ENCODE results near the gene L3MBTL4.

Gene L3MBTL4

GRCh38 chr18:6370410-6370809, 44.3 kb downstream of the L3MBTL4 start:
- no peak overlapping the region for H3K27ac ChIP-seq
- H3K4me3 ChIP-seq = no peak overlapping the region

DNA sequence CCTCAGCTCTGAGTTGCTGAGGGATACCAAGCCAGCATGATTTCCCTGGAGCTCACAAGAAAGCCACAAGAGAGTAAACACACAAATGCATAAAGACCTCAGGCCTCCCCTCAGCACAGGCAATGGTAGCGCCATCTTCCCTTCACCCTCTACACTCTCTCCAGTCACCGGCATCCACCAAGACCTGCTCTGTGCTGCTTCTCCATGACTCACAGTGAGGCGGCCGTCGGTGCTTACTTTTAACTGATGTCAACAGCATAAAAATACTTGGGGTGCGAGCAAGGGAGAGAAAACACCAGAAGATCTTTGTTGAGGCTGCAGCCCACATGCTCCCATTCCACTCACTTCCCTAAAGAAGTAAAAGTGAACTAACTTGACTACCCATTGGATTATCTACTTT, 46.7 kb downstream of the L3MBTL4 start:
- Histone ChIP-seq H3K4me3 (no peak overlapping the region), H3K27ac (no peak overlapping the region)

GRCh38 chr18:6367208-6367607, 47.5 kb downstream of the L3MBTL4 start:
- Histone ChIP-seq H3K27ac (no peak overlapping the region), H3K4me3 (no peak overlapping the region)

- Histone ChIP-seq H3K4me3 (no peak overlapping the region), H3K27ac (no peak overlapping the region)
These were observed 47.9 kb downstream of the L3MBTL4 start for GRCh38 chr18:6366776-6367175.

- H3K27ac ChIP-seq = no peak overlapping the region
- no peak overlapping the region for H3K4me3 ChIP-seq
These were observed 49.3 kb downstream of the L3MBTL4 start for GRCh38 chr18:6365385-6365784.

- Histone ChIP-seq H3K27ac (no peak overlapping the region), H3K4me3 (no peak overlapping the region)
These were observed 51.5 kb downstream of the L3MBTL4 start for GRCh38 chr18:6363216-6363615.

DNA sequence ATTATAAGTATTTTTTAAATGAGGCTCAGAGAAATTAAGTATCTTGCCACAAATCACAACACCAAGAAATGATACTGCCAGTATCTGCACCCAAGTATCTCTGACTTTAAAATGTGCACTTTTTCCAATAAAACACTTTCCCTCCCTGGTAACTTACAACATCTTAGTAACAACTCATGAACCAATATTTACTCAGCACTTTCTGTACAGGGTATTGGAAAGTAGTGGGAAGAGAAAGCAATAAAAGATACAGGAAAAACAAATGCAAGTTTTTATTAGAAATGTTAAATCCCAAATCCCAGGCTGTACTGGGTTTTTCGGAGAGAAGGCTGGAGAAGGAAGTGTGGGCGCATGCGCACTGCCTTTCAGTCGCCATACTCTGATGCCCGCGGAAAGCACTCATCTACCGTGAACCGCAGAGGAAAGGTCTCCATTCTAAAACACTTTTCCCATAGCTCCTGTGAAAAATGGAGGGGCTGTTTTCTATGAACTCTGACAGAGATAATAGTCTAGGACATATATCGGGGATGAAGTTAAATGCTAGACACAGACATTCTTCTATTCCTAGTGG, 52.1 kb downstream of the L3MBTL4 start:
- no peak overlapping the region for H3K27ac ChIP-seq

DNA sequence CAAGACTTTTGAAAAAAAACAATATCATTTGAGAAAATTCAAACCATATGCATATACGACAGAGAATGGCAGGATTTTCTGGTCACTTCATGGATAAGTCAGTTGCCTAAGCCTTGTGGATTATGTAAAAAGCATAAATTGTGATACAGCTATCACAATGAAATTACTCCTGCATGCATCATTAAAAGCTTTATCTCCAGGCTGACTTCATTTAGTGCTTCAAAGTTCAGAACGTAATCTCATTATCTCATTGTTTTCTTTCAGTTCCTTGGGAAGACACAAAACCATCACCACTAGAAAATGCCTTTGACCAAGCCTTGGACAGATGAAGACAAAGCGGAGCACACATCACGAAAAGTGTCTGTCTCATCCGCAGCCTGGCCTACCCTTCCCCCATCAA, 57.0 kb downstream of the L3MBTL4 start:
- Histone ChIP-seq H3K4me3 (no peak overlapping the region), H3K27ac (no peak overlapping the region)

More for the DNA sequence above, 52.1 kb downstream of the L3MBTL4 start:
- H3K4me3 ChIP-seq = no peak overlapping the region

GRCh38 chr18:6355789-6356589, 58.7 kb downstream of the L3MBTL4 start:
- H3K4me3 ChIP-seq = no peak overlapping the region

GRCh38 chr18:6352275-6352674, 62.4 kb downstream of the L3MBTL4 start:
- H3K4me3 ChIP-seq = no peak overlapping the region
- H3K27ac ChIP-seq = no peak overlapping the region

More at GRCh38 chr18:6355789-6356589, 58.7 kb downstream of the L3MBTL4 start:
- no peak overlapping the region for H3K27ac ChIP-seq

DNA sequence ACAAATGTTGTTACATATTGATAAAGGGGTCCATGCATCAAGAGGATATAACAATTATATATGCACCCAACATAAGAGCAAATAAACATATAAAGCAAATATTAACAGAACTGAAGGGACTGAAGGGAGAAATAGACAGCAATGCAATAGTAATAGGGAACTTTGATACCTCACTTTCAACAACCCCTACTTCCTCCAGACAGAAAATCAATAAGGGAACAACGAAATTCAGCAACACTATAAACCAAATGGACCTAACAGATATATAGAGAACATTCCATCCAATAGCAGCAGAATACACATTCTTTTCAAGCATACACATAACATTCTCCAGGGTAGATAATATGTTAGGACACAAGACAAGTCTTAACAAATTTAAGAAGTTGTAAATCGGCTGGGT, 71.7 kb downstream of the L3MBTL4 start:
- no peak overlapping the region for H3K27ac ChIP-seq
- no peak overlapping the region for H3K4me3 ChIP-seq

DNA sequence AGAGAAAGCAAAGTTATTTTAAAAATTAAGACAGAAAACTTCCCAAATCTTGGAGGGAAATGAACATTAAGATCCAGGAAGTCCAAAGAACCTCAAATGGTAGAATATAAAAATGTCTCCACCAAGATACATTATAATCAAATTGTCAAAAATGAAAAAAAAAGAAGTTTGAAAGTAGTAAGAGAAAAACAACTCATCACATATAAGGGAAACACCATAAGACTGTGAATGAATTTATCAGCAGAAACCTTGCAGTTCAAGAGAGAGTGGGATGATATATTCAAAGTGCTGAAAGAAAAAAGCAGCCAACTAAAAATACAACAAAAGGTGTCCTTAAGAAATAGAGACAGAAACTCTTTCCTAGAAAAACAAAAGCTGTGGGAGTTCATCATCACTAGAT, 73.0 kb downstream of the L3MBTL4 start:
- Histone ChIP-seq H3K4me3 (no peak overlapping the region), H3K27ac (no peak overlapping the region)

- H3K27ac ChIP-seq = no peak overlapping the region
- H3K4me3 ChIP-seq = no peak overlapping the region
These were observed 73.4 kb downstream of the L3MBTL4 start for GRCh38 chr18:6341303-6341702.

- Histone ChIP-seq H3K27ac (no peak overlapping the region), H3K4me3 (no peak overlapping the region)
These were observed 74.6 kb downstream of the L3MBTL4 start for GRCh38 chr18:6340121-6340520.

DNA sequence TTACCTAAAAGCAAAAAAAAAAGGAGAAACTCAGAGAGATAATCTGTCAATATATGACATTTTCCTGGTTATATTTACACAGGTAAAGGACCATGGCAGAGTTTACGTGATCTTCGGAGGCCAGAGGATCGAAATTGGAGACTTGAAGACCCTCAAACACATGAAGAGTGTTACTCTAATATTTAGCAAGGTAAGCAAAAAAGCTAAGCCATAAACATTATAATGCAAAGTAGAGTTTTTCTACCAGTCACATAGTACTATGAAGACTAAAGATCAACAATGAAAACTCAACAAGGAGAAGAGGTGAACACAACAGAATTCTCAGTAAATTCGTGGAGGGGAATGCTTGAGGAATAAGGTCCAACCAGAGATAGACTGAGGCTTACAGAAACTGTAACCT, 78.5 kb downstream of the L3MBTL4 start:
- H3K4me3 ChIP-seq = no peak overlapping the region
- no peak overlapping the region for H3K27ac ChIP-seq

- H3K27ac ChIP-seq = no peak overlapping the region
- no peak overlapping the region for H3K4me3 ChIP-seq
These were observed 80.7 kb downstream of the L3MBTL4 start for GRCh38 chr18:6333981-6334380.

GRCh38 chr18:6331872-6332271, 82.8 kb downstream of the L3MBTL4 start:
- H3K27ac ChIP-seq = no peak overlapping the region
- no peak overlapping the region for H3K4me3 ChIP-seq

- no peak overlapping the region for H3K4me3 ChIP-seq
- H3K27ac ChIP-seq = no peak overlapping the region
These were observed 83.9 kb downstream of the L3MBTL4 start for GRCh38 chr18:6330786-6331185.

- no peak overlapping the region for H3K4me3 ChIP-seq
- H3K27ac ChIP-seq = no peak overlapping the region
These were observed 86.1 kb downstream of the L3MBTL4 start for GRCh38 chr18:6328621-6329010.

DNA sequence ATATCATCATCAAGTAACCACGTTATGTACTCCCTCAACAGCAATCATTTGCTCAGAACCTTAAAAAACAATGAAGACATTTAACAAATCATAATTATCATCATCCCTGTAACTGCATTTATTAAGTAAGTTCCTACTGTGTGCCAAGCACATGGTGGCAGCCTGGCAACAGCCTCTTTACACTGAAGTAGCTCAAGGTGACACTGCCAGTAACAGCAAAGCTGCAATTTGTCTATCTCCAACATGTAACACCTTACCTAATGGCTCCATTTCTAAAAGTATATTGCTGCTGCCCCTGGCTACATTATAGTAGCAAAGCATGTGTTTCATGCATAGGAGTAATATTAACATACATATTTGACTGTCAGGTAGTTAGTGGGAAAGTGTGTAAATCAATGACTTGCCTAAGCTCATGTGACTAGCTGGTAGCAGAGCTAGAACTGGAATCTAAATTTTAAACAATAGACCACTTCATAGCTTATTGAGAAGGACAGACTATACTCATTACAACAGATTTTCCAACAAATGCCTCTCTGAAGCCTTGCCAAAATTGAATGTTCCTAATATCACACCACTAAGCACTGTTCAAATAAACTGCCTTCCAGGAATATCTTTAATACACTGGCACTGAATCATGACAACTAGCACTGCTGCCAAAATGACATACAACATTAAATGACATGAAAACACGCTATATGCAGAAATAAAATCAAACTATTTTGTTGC, 86.7 kb downstream of the L3MBTL4 start:
- no peak overlapping the region for H3K27ac ChIP-seq
- H3K4me3 ChIP-seq = no peak overlapping the region

GRCh38 chr18:6327485-6327884, 87.2 kb downstream of the L3MBTL4 start:
- no peak overlapping the region for H3K4me3 ChIP-seq
- no peak overlapping the region for H3K27ac ChIP-seq

Data from skin epidermis (tissue), 12 donors.